GM12878 (cell line): ENCODE data around the gene NPAS4. TPM values are rescaled to one million over a fixed set of nuclear protein-coding genes. Genes with fewer than 3 reads are reported as not detected.
A peak's percentile ranks its signal among the peaks of the same experiment; 100 is the strongest.

ENCODE experiments used
- ATF2 ChIP-seq: IDR thresholded peaks from 2 replicates; pipeline ENCODE4 v1.6.1; 2012; ENCODE audit warnings: low read length, inconsistent platforms
- ESRRA ChIP-seq: IDR thresholded peaks from 2 replicates; pipeline ENCODE4 v1.6.1; 2012; ENCODE audit warnings: mild to moderate bottlenecking, low read length, improper control_type of control experiment
- HDGF ChIP-seq: fragments of 450-650 bp; IDR thresholded peaks from 2 replicates; pipeline ENCODE4 v1.6.1; 2016; ENCODE audit warnings: antibody characterized with exemption
- IRF3 ChIP-seq: fragments of 450-650 bp; IDR thresholded peaks from 2 replicates; pipeline ENCODE4 v1.6.1; 2014; ENCODE audit warnings: mild to moderate bottlenecking
- JUNB ChIP-seq: IDR thresholded peaks from 2 replicates; pipeline ENCODE4 v1.6.1; 2016; ENCODE audit warnings: antibody characterized with exemption, mild to moderate bottlenecking
- LARP7 ChIP-seq: fragments of 450-650 bp; IDR thresholded peaks from 2 replicates; pipeline ENCODE4 v1.6.1; 2017; ENCODE audit warnings: mild to moderate bottlenecking
- MAX ChIP-seq: IDR thresholded peaks from 2 replicates; pipeline ENCODE4 v1.6.1; 2012; ENCODE audit warnings: low read depth, low read length, improper control_type of control experiment
- MEF2B ChIP-seq: fragments of 450-650 bp; IDR thresholded peaks from 2 replicates; pipeline ENCODE4 v1.6.1; 2018; ENCODE audit warnings: mild to moderate bottlenecking, moderate library complexity; ENCODE audit not compliant: partially characterized antibody, poor library complexity, severe bottlenecking
- MYB ChIP-seq: fragments of 150-350 bp; IDR thresholded peaks from 2 replicates; pipeline ENCODE4 v1.6.1; 2014; ENCODE audit warnings: mild to moderate bottlenecking, low read depth, low read length, borderline replicate concordance
- NFYB ChIP-seq: IDR thresholded peaks from 2 replicates; pipeline ENCODE4 v1.6.1; 2011; ENCODE audit warnings: low read depth, mild to moderate bottlenecking, low read length, improper control_type of control experiment, moderate library complexity; ENCODE audit not compliant: insufficient read depth
- NKRF ChIP-seq: fragments of 450-650 bp; conservative IDR thresholded peaks from 2 replicates; pipeline ENCODE4 v1.6.1; 2017; ENCODE audit warnings: mild to moderate bottlenecking, moderate library complexity
- PKNOX1 ChIP-seq: fragments of 450-650 bp; IDR thresholded peaks from 2 replicates; pipeline ENCODE4 v1.6.1; 2016; ENCODE audit warnings: mild to moderate bottlenecking
- POLR2A ChIP-seq: IDR thresholded peaks from 2 replicates; pipeline ENCODE4 v1.6.1; 2011; ENCODE audit warnings: low read depth, mild to moderate bottlenecking, low read length
- RCOR1 ChIP-seq: conservative IDR thresholded peaks from 2 replicates; pipeline ENCODE4 v1.6.1; 2012; ENCODE audit warnings: low read depth, low read length, improper control_type of control experiment
- RELA ChIP-seq: fragments of 450-650 bp; IDR thresholded peaks from 2 replicates; pipeline ENCODE4 v1.8.0; 2014; ENCODE audit warnings: borderline replicate concordance; ENCODE audit not compliant: partially characterized antibody
- SMAD5 ChIP-seq: IDR thresholded peaks from 2 replicates; pipeline ENCODE4 v1.6.1; 2016; ENCODE audit warnings: antibody characterized with exemption, low read depth
- SMARCA5 ChIP-seq: fragments of 450-650 bp; IDR thresholded peaks from 2 replicates; pipeline ENCODE4 v1.6.1; 2017; ENCODE audit warnings: mild to moderate bottlenecking
- SREBF1 ChIP-seq: IDR thresholded peaks from 2 replicates; pipeline ENCODE4 v1.6.1; 2012; ENCODE audit warnings: mild to moderate bottlenecking, low read length
- SRF ChIP-seq, 2 experiments: IDR thresholded peaks; 2 replicates each; pipeline ENCODE4 v1.6.1; 2011; ENCODE audit warnings: low read depth in 2 of 2, low read length in 2 of 2, mild to moderate bottlenecking in 1 of 2, moderate library complexity in 1 of 2
- ZNF207 ChIP-seq: fragments of 450-650 bp; IDR thresholded peaks from 2 replicates; pipeline ENCODE4 v1.6.1; 2014; ENCODE audit warnings: antibody characterized with exemption, mild to moderate bottlenecking, borderline replicate concordance
- ZNF592 ChIP-seq: fragments of 450-650 bp; IDR thresholded peaks from 2 replicates; pipeline ENCODE4 v1.6.1; 2017; ENCODE audit warnings: mild to moderate bottlenecking, moderate library complexity
- polyA plus RNA-seq, 11 experiments: library from polyadenylated mRNA; depleted of rRNA in 4 of 11; unstranded in 6 of 11; stranded (reverse) in 5 of 11; fragments of >200 nt; fragmentation: Nextera tagmentation in 4 of 11; fragmentation: Illumina TruSeq in 1 of 11; extraction: Ambion mirVana in 4 of 11; extraction: Trizol in 1 of 11; gene quantifications; 1 replicate in 1 of 11; 2 replicates in 10 of 11; pipeline versions ENCODE4 v1.2.1 to v1.2.3, GENCODE V29; 2011 to 2016; ENCODE audit warnings: inconsistent platforms in 2 of 11, missing spikeins in 2 of 11, low read depth in 1 of 11
- total RNA-seq, 4 experiments: library from RNA; depleted of rRNA in 3 of 4; stranded (reverse); fragments of >200 nt in 3 of 4; fragmentation: Illumina TruSeq in 1 of 4; extraction: Trizol in 1 of 4; gene quantifications; 2 replicates each; pipeline versions ENCODE4 v1.2.1 to v1.2.3, GENCODE V29; 2013 to 2021

Gene NPAS4
- total and polyA plus RNA-seq, 10 of the 15 experiments (the other 5 are each of a cell fraction or from before 2014, with no cell fraction given) = 0.03 to 0.18 (median 0.06) TPM; not detected in 7

GRCh38 chr11:66371627-66372415, 49.0 kb upstream of the NPAS4 start, which contains the start of gene SLC29A2 (continued):
- TF ChIP-seq MEF2B (peak; percentile 30), NKRF (no peak; the same call in 1 of the 2 replicates), RELA (peak; percentile 11), POLR2A (no peak; the same call in none of the 2 replicates), ESRRA (no peak), MAX (no peak; the same call in 1 of the 2 replicates), IRF3 (no peak), SMARCA5 (no peak), SRF (IDR thresholded peaks at IDR 0.05; ENCODE audit: low read depth in 2 of 2, low read length in 2 of 2) (no peak), SREBF1 (no peak), LARP7 (peak; percentile 28; the same call in 1 of the 2 replicates), JUNB (no peak), ZNF592 (no peak), PKNOX1 (no peak), ZNF207 (no peak), HDGF (no peak), RCOR1 (no peak), SMAD5 (no peak), NFYB (no peak), MYB (no peak), ATF2 (no peak)
